GM12878 (cell line): ENCODE data around the gene IFT52. TPM values are rescaled to one million over a fixed set of nuclear protein-coding genes. Genes with fewer than 3 reads are reported as not detected.

ENCODE experiments used
- CBFB ChIP-seq: IDR thresholded peaks from 2 replicates; pipeline ENCODE4 v1.6.1; 2016; ENCODE audit warnings: antibody characterized with exemption, low read depth
- CTCF ChIP-seq, 3 experiments: IDR thresholded peaks in 2 of 3; conservative IDR thresholded peaks in 1 of 3; 2 replicates each; pipeline ENCODE4 v1.5.1; 2011; ENCODE audit warnings: low read depth in 3 of 3, low read length in 3 of 3, mild to moderate bottlenecking in 3 of 3, control low read depth in 2 of 3, moderate library complexity in 2 of 3, inconsistent platforms in 1 of 3, mixed read lengths in 1 of 3; ENCODE audit not compliant: control insufficient read depth in 2 of 3, insufficient read depth in 1 of 3; ENCODE audit errors: extremely low read depth in 1 of 3
- E2F4 ChIP-seq: IDR thresholded peaks from 2 replicates; pipeline ENCODE4 v1.6.1; 2012; ENCODE audit warnings: low read depth, low read length, improper control_type of control experiment
- ELK1 ChIP-seq: IDR thresholded peaks from 2 replicates; pipeline ENCODE4 v1.6.1; 2012; ENCODE audit warnings: low read depth, low read length, improper control_type of control experiment
- EP300 ChIP-seq, 2 experiments: fragments of 150-350 bp in 1 of 2; IDR thresholded peaks; 2 replicates each; pipeline ENCODE4 v1.6.1; 2011 to 2012; ENCODE audit warnings: low read depth in 2 of 2, low read length in 2 of 2, borderline replicate concordance in 1 of 2, improper control_type of control experiment in 1 of 2, inconsistent platforms in 1 of 2; ENCODE audit not compliant: control insufficient read depth in 1 of 2
- HDGF ChIP-seq: fragments of 450-650 bp; IDR thresholded peaks from 2 replicates; pipeline ENCODE4 v1.6.1; 2016; ENCODE audit warnings: antibody characterized with exemption
- IRF4 ChIP-seq: IDR thresholded peaks from 2 replicates; pipeline ENCODE4 v1.6.1; 2011; ENCODE audit warnings: low read depth, low read length
- LARP7 ChIP-seq: fragments of 450-650 bp; IDR thresholded peaks from 2 replicates; pipeline ENCODE4 v1.6.1; 2017; ENCODE audit warnings: mild to moderate bottlenecking
- MYC ChIP-seq: IDR thresholded peaks from 2 replicates; pipeline ENCODE4 v1.6.1; 2011; ENCODE audit warnings: mild to moderate bottlenecking, low read length, moderate library complexity, inconsistent platforms; ENCODE audit not compliant: insufficient read depth, insufficient replicate concordance, insufficient read length, severe bottlenecking
- NFIC ChIP-seq: IDR thresholded peaks from 2 replicates; pipeline ENCODE4 v1.6.1; 2012; ENCODE audit warnings: low read depth, mild to moderate bottlenecking, inconsistent platforms, low read length, moderate library complexity
- NFXL1 ChIP-seq: fragments of 450-650 bp; IDR thresholded peaks from 2 replicates; pipeline ENCODE4 v1.6.1; 2017; ENCODE audit warnings: antibody characterized with exemption, mild to moderate bottlenecking, borderline replicate concordance
- POLR2A ChIP-seq: IDR thresholded peaks from 2 replicates; pipeline ENCODE4 v1.6.1; 2011; ENCODE audit warnings: low read depth, mild to moderate bottlenecking, low read length
- RB1 ChIP-seq: fragments of 450-650 bp; formaldehyde crosslinking; IDR thresholded peaks from 2 replicates; pipeline ENCODE4 v1.6.1; 2017; ENCODE audit warnings: mild to moderate bottlenecking, borderline replicate concordance
- SIN3A ChIP-seq: IDR thresholded peaks from 2 replicates; pipeline ENCODE4 v1.6.1; 2012; ENCODE audit warnings: low read depth, low read length, improper control_type of control experiment
- SPI1 ChIP-seq: IDR thresholded peaks from 2 replicates; pipeline ENCODE4 v1.6.1; 2011; ENCODE audit warnings: low read depth, mild to moderate bottlenecking, low read length, moderate library complexity, borderline replicate concordance; ENCODE audit not compliant: insufficient read depth
- SUPT20H ChIP-seq: IDR thresholded peaks from 2 replicates; pipeline ENCODE4 v1.6.1; 2011; ENCODE audit warnings: low read depth, mild to moderate bottlenecking, low read length, moderate library complexity, borderline replicate concordance; ENCODE audit not compliant: control insufficient read depth
- USF1 ChIP-seq: IDR thresholded peaks from 2 replicates; pipeline ENCODE4 v1.6.1; 2011; ENCODE audit warnings: borderline replicate concordance, low read depth, mild to moderate bottlenecking, moderate library complexity, mixed read lengths, low read length; ENCODE audit not compliant: insufficient read depth; ENCODE audit errors: extremely low read length
- WRNIP1 ChIP-seq: IDR thresholded peaks from 2 replicates; pipeline ENCODE4 v1.6.1; 2011; ENCODE audit warnings: low read depth, low read length, improper control_type of control experiment, borderline replicate concordance
- ZNF217 ChIP-seq: fragments of 450-650 bp; IDR thresholded peaks from 2 replicates; pipeline ENCODE4 v1.6.1; 2017; ENCODE audit warnings: antibody characterized with exemption, mild to moderate bottlenecking
- ZSCAN29 ChIP-seq: fragments of 450-650 bp; IDR thresholded peaks from 2 replicates; pipeline ENCODE4 v1.6.1; 2017; ENCODE audit warnings: mild to moderate bottlenecking, moderate library complexity
- polyA plus RNA-seq, 11 experiments: library from polyadenylated mRNA; depleted of rRNA in 4 of 11; unstranded in 6 of 11; stranded (reverse) in 5 of 11; fragments of >200 nt; fragmentation: Nextera tagmentation in 4 of 11; fragmentation: Illumina TruSeq in 1 of 11; extraction: Ambion mirVana in 4 of 11; extraction: Trizol in 1 of 11; gene quantifications; 1 replicate in 1 of 11; 2 replicates in 10 of 11; pipeline versions ENCODE4 v1.2.1 to v1.2.3, GENCODE V29; 2011 to 2016; ENCODE audit warnings: inconsistent platforms in 2 of 11, missing spikeins in 2 of 11, low read depth in 1 of 11
- total RNA-seq, 4 experiments: library from RNA; depleted of rRNA in 3 of 4; stranded (reverse); fragments of >200 nt in 3 of 4; fragmentation: Illumina TruSeq in 1 of 4; extraction: Trizol in 1 of 4; gene quantifications; 2 replicates each; pipeline versions ENCODE4 v1.2.1 to v1.2.3, GENCODE V29; 2013 to 2021
- TF ChIP-seq, protein P1 (sequence below): fragments of 450-650 bp; IDR thresholded peaks from 2 replicates; pipeline ENCODE4 v1.6.1; 2016; ENCODE audit warnings: mild to moderate bottlenecking
- TF ChIP-seq, protein P2 (sequence below): IDR thresholded peaks from 2 replicates; pipeline ENCODE4 v1.6.1; 2011; ENCODE audit warnings: low read depth, low read length, improper control_type of control experiment, borderline replicate concordance

The IFT52 gene
- total and polyA plus RNA-seq, 10 of the 15 experiments (the other 5 are each of a cell fraction or from before 2014, with no cell fraction given) = 18.1 to 30.5 (median 26.0) TPM

DNA sequence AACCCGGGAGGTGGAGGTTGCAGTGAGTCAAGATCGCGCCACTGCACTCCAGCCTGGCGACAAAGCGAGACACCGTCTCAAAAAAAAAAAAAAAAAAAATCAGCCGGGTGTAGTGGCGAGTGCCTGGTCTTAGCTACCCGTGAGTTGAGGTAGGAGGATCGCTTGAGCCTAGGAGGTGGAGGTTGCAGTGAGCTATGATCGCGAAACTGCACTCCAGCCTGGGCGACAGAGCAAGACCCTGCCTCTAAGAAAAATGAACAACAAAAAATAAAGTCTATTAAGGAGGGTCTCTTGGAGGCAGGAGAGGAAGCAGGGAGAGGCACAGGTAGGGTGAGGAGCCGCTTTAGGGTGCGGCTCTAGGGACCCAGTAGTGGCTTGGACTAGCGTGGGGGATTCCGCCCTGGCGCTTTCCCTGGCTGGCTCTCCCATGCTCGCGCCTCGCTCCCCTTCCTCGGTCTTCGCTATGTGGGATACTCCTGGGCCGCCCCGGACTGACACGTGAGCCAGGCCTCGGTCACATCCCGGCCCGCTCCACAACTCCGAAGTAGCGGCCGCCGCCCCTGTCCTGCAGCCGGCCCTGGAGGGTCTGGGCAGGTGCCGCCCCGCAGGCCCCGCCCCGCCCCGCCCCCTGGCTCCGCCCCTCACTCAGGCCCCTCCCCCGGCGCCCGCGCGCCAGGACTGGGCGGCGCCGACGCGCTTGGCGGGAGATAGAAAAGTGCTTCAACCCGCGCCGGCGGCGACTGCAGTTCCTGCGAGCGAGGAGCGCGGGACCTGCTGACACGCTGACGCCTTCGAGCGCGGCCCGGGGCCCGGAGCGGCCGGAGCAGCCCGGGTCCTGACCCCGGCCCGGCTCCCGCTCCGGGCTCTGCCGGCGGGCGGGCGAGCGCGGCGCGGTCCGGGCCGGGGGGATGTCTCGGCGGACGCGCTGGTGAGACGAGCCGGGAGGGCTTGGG is 75.9 kb downstream of the IFT52 start, which contains the start of gene MYBL2 (continued):
- peak; percentile 94 for TF ChIP-seq E2F4
- TF ChIP-seq, protein P1, sequence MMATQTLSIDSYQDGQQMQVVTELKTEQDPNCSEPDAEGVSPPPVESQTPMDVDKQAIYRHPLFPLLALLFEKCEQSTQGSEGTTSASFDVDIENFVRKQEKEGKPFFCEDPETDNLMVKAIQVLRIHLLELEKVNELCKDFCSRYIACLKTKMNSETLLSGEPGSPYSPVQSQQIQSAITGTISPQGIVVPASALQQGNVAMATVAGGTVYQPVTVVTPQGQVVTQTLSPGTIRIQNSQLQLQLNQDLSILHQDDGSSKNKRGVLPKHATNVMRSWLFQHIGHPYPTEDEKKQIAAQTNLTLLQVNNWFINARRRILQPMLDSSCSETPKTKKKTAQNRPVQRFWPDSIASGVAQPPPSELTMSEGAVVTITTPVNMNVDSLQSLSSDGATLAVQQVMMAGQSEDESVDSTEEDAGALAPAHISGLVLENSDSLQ = no peak
- no peak for TF ChIP-seq ZSCAN29
- TF ChIP-seq SPI1 = no peak
- peak; percentile 88 for TF ChIP-seq POLR2A
- TF ChIP-seq IRF4 = no peak
- no peak for TF ChIP-seq CBFB
- no peak for TF ChIP-seq HDGF
- no peak for TF ChIP-seq LARP7
- TF ChIP-seq CTCF (IDR thresholded peaks at IDR 0.05 in 2 of 3, conservative IDR thresholded peaks at IDR 0.05 in 1 of 3; ENCODE audit: control insufficient read depth in 2 of 3, extremely low read depth in 1 of 3, insufficient read depth in 1 of 3, low read depth in 3 of 3, low read length in 3 of 3) = no peak
- TF ChIP-seq NFXL1 = no peak
- no peak for TF ChIP-seq USF1
- no peak for TF ChIP-seq MYC
- no peak for TF ChIP-seq SUPT20H
- no peak for TF ChIP-seq ZNF217
- peak; percentile 99 for TF ChIP-seq SIN3A
- TF ChIP-seq, protein P2, sequence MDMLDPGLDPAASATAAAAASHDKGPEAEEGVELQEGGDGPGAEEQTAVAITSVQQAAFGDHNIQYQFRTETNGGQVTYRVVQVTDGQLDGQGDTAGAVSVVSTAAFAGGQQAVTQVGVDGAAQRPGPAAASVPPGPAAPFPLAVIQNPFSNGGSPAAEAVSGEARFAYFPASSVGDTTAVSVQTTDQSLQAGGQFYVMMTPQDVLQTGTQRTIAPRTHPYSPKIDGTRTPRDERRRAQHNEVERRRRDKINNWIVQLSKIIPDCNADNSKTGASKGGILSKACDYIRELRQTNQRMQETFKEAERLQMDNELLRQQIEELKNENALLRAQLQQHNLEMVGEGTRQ = no peak
- TF ChIP-seq ELK1 = no peak
- no peak for TF ChIP-seq NFIC
- TF ChIP-seq EP300 (IDR thresholded peaks at IDR 0.05; ENCODE audit: borderline replicate concordance in 1 of 2, control insufficient read depth in 1 of 2, low read depth in 2 of 2, low read length in 2 of 2) = no peak
- TF ChIP-seq RB1 = no peak; the same call in 1 of the 2 replicates
- TF ChIP-seq WRNIP1 = no peak
